A549 (cell line): ENCODE measurements around the gene SLC26A5.

ENCODE experiments used
- BHLHE40 ChIP-seq: IDR thresholded peaks from 2 replicates; pipeline ENCODE4 v1.6.1; 2012; ENCODE audit warnings: low read depth, low read length, inconsistent platforms
- CHD4 ChIP-seq: fragments of 200-600 bp; sonication (generic); IDR thresholded peaks from 2 replicates; pipeline ENCODE4 v1.6.1; 2016; ENCODE audit warnings: antibody characterized with exemption, mild to moderate bottlenecking, borderline replicate concordance
- CTCF ChIP-seq: fragments of >200 bp; sonication (Bioruptor Twin); formaldehyde crosslinking; IDR thresholded peaks from 3 replicates; pipeline ENCODE4 v1.5.1; 2016
- EP300 ChIP-seq, 2 experiments: fragments of >200 bp; sonication (Bioruptor Twin); formaldehyde crosslinking; IDR thresholded peaks; 2 replicates in 1 of 2; 3 replicates in 1 of 2; pipeline ENCODE4 v1.6.1; 2016 to 2017
- FOSL2 ChIP-seq, 2 experiments: fragments of 450-650 bp in 1 of 2; fragments of >200 bp in 1 of 2; sonication (Bioruptor Twin) in 1 of 2; formaldehyde crosslinking; IDR thresholded peaks; 2 replicates each; pipeline versions ENCODE4 v1.5.0 to v1.6.1; 2016 to 2020; ENCODE audit warnings: mild to moderate bottlenecking in 1 of 2, moderate library complexity in 1 of 2
- HOXA7 ChIP-seq: fragments of 250-450 bp; sonication (Bioruptor Pico); IDR thresholded peaks from 2 replicates; pipeline ENCODE4 v1.5.0; 2020; ENCODE audit warnings: mild to moderate bottlenecking, moderate library complexity
- MAZ ChIP-seq: fragments of 150-350 bp; IDR thresholded peaks from 2 replicates; pipeline ENCODE4 v1.6.1; 2014; ENCODE audit warnings: antibody characterized with exemption, low read depth, low read length, borderline replicate concordance
- POLR2A ChIP-seq: IDR thresholded peaks from 2 replicates; pipeline ENCODE4 v1.6.1; 2012; ENCODE audit warnings: mild to moderate bottlenecking, low read length
- POLR2AphosphoS2 ChIP-seq: conservative IDR thresholded peaks from 2 replicates; pipeline ENCODE4 v1.6.1; 2012; ENCODE audit warnings: low read length, improper control_type of control experiment, inconsistent platforms
- SMC3 ChIP-seq: fragments of >200 bp; sonication (Bioruptor Twin); formaldehyde crosslinking; IDR thresholded peaks from 3 replicates; pipeline ENCODE4 v1.6.1; 2018; ENCODE audit warnings: inconsistent platforms
- TP53 ChIP-seq: fragments of 250-450 bp; sonication (Bioruptor Pico); IDR thresholded peaks from 2 replicates; pipeline ENCODE4 v1.5.0; 2021; ENCODE audit warnings: mild to moderate bottlenecking, moderate library complexity
- ZSCAN20 ChIP-seq: fragments of 250-450 bp; sonication (Bioruptor Pico); IDR thresholded peaks from 2 replicates; pipeline ENCODE4 v1.8.0; 2022; ENCODE audit warnings: mild to moderate bottlenecking, moderate library complexity
- TF ChIP-seq, protein P1 (sequence below): fragments of 200-600 bp; sonication (generic); IDR thresholded peaks from 2 replicates; pipeline ENCODE4 v1.6.1; 2016; ENCODE audit warnings: antibody characterized with exemption, mild to moderate bottlenecking, moderate library complexity

GRCh38 chr7:103466814-103467213, 20.8 kb upstream of the SLC26A5 start:
- TF ChIP-seq CHD4, result no peak
- no peak for TF ChIP-seq POLR2A
- TF ChIP-seq FOSL2 (IDR thresholded peaks at IDR 0.05), result no peak
- no peak for TF ChIP-seq FOSL2 (CRISPR knock-in tag; IDR thresholded peaks at IDR 0.05)
- no peak for TF ChIP-seq EP300 (IDR thresholded peaks at IDR 0.05)
- no peak for TF ChIP-seq BHLHE40
- TF ChIP-seq TP53 (CRISPR knock-in tag), result no peak
- TF ChIP-seq CTCF, result no peak
- no peak for TF ChIP-seq ZSCAN20 (CRISPR knock-in tag)
- no peak for TF ChIP-seq POLR2AphosphoS2
- no peak for TF ChIP-seq HOXA7 (CRISPR knock-in tag)
- TF ChIP-seq MAZ, result no peak
- TF ChIP-seq SMC3, result no peak
- TF ChIP-seq, protein P1, sequence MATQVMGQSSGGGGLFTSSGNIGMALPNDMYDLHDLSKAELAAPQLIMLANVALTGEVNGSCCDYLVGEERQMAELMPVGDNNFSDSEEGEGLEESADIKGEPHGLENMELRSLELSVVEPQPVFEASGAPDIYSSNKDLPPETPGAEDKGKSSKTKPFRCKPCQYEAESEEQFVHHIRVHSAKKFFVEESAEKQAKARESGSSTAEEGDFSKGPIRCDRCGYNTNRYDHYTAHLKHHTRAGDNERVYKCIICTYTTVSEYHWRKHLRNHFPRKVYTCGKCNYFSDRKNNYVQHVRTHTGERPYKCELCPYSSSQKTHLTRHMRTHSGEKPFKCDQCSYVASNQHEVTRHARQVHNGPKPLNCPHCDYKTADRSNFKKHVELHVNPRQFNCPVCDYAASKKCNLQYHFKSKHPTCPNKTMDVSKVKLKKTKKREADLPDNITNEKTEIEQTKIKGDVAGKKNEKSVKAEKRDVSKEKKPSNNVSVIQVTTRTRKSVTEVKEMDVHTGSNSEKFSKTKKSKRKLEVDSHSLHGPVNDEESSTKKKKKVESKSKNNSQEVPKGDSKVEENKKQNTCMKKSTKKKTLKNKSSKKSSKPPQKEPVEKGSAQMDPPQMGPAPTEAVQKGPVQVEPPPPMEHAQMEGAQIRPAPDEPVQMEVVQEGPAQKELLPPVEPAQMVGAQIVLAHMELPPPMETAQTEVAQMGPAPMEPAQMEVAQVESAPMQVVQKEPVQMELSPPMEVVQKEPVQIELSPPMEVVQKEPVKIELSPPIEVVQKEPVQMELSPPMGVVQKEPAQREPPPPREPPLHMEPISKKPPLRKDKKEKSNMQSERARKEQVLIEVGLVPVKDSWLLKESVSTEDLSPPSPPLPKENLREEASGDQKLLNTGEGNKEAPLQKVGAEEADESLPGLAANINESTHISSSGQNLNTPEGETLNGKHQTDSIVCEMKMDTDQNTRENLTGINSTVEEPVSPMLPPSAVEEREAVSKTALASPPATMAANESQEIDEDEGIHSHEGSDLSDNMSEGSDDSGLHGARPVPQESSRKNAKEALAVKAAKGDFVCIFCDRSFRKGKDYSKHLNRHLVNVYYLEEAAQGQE, result no peak
